ENCODE measurements around the gene CYSRT1.

Gene CYSRT1

GRCh38 chr9:137227054-137227852, 2.3 kb downstream of the CYSRT1 start, which contains the start of gene RNF224:
RNF224 (plus strand) TSS chr9:137227502; CDS start chr9:137228336, 834 bp downstream.
- DNase-seq (ENCODE audit: low read depth) = peak; percentile 79

GRCh38 chr9:137227853-137228505, 3.0 kb downstream of the CYSRT1 start:
- no peak for DNase-seq (ENCODE audit: low read depth)

- no peak for DNase-seq (ENCODE audit: low read depth)
Observed at GRCh38 chr9:137228506-137228967, 3.6 kb downstream of the CYSRT1 start.

- DNase-seq (ENCODE audit: low read depth) = no peak
Observed at GRCh38 chr9:137228968-137229896, 4.3 kb downstream of the CYSRT1 start.

- DNase-seq (ENCODE audit: low read depth) = no peak
Observed at GRCh38 chr9:137229903-137230704, 5.1 kb downstream of the CYSRT1 start.

GRCh38 chr9:137230705-137231371, 5.9 kb downstream of the CYSRT1 start, which contains the start of gene SLC34A3:
SLC34A3 (plus strand) TSS chr9:137230901; CDS start chr9:137231703, 802 bp downstream.
- no peak for DNase-seq (ENCODE audit: low read depth)

- no peak for DNase-seq (ENCODE audit: low read depth)
Observed at GRCh38 chr9:137231372-137232039, 6.5 kb downstream of the CYSRT1 start.

- no peak for DNase-seq (ENCODE audit: low read depth)
Observed at GRCh38 chr9:137232101-137232500, 7.1 kb downstream of the CYSRT1 start.

GRCh38 chr9:137232510-137232909, 7.5 kb downstream of the CYSRT1 start:
- DNase-seq (ENCODE audit: low read depth) = no peak

- DNase-seq (ENCODE audit: low read depth) = no peak
Observed at GRCh38 chr9:137233143-137233980, 8.4 kb downstream of the CYSRT1 start.

GRCh38 chr9:137234055-137234697, 9.2 kb downstream of the CYSRT1 start:
- DNase-seq (ENCODE audit: low read depth) = no peak

- no peak for DNase-seq (ENCODE audit: low read depth)
Observed at GRCh38 chr9:137234758-137235423, 9.9 kb downstream of the CYSRT1 start.

GRCh38 chr9:137235424-137236237, 10.7 kb downstream of the CYSRT1 start:
- DNase-seq (ENCODE audit: low read depth) = no peak

GRCh38 chr9:137236238-137236935, 11.4 kb downstream of the CYSRT1 start:
- DNase-seq (ENCODE audit: low read depth) = peak; percentile 90

GRCh38 chr9:137236936-137237421, 12.0 kb downstream of the CYSRT1 start:
- no peak for DNase-seq (ENCODE audit: low read depth)

Measured in activated T-cell treated with anti-CD3 and anti-CD28 coated beads for 48 hours (primary cell).